ENCODE results near the gene EFCAB6. TPM values are rescaled to one million over a fixed set of nuclear protein-coding genes. Genes with fewer than 3 reads are reported as not detected.

EFCAB6 gene
- total and polyA plus RNA-seq, 2 of the 13 experiments (the other 11 are each of a cell fraction or from before 2014, with no cell fraction given): not detected

DNA sequence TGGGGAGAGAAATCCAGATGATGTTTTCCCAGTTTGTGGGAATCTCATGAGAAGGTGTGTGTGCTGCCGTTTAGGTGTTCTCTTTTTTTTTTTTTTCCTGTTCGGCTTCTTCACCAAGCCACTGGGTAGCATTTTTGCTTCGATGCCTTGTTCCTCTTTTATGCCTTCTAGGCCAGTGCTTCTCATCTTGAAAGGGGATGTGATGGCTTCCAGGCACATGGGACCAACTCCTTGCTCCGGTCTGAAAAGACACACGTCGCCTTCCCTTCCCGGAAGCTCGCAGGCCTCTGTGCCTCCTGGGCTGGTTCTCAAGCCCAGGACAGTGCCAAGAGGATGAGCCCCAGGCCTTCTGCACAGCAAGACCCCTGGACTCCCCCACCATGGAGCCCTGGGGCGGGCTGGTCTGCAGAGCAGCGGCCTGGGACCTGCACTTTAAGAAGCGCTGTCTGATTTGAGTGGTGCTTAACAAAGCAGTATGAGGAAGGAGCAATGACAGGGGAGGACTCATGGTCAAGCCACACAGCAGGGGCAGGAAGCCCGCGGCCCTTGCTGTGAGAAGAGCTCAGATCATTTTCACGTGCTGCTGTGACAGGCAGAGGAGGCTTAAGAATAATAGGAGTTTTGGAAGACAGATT, 241.5 kb downstream of the EFCAB6 start (continued):
- TF ChIP-seq, protein P1, sequence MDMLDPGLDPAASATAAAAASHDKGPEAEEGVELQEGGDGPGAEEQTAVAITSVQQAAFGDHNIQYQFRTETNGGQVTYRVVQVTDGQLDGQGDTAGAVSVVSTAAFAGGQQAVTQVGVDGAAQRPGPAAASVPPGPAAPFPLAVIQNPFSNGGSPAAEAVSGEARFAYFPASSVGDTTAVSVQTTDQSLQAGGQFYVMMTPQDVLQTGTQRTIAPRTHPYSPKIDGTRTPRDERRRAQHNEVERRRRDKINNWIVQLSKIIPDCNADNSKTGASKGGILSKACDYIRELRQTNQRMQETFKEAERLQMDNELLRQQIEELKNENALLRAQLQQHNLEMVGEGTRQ (IDR thresholded peaks at IDR 0.05; ENCODE audit: low read depth, low read length): no peak
- TF ChIP-seq, protein P1 (CRISPR knock-in tag; IDR thresholded peaks at IDR 0.05; ENCODE audit: borderline replicate concordance): no peak
- no peak for TF ChIP-seq TCF7 (IDR thresholded peaks at IDR 0.05; ENCODE audit: low read depth)
- no peak for TF ChIP-seq MBD4 (IDR thresholded peaks at IDR 0.05; ENCODE audit: borderline replicate concordance, low read length)
- TF ChIP-seq, protein P2, sequence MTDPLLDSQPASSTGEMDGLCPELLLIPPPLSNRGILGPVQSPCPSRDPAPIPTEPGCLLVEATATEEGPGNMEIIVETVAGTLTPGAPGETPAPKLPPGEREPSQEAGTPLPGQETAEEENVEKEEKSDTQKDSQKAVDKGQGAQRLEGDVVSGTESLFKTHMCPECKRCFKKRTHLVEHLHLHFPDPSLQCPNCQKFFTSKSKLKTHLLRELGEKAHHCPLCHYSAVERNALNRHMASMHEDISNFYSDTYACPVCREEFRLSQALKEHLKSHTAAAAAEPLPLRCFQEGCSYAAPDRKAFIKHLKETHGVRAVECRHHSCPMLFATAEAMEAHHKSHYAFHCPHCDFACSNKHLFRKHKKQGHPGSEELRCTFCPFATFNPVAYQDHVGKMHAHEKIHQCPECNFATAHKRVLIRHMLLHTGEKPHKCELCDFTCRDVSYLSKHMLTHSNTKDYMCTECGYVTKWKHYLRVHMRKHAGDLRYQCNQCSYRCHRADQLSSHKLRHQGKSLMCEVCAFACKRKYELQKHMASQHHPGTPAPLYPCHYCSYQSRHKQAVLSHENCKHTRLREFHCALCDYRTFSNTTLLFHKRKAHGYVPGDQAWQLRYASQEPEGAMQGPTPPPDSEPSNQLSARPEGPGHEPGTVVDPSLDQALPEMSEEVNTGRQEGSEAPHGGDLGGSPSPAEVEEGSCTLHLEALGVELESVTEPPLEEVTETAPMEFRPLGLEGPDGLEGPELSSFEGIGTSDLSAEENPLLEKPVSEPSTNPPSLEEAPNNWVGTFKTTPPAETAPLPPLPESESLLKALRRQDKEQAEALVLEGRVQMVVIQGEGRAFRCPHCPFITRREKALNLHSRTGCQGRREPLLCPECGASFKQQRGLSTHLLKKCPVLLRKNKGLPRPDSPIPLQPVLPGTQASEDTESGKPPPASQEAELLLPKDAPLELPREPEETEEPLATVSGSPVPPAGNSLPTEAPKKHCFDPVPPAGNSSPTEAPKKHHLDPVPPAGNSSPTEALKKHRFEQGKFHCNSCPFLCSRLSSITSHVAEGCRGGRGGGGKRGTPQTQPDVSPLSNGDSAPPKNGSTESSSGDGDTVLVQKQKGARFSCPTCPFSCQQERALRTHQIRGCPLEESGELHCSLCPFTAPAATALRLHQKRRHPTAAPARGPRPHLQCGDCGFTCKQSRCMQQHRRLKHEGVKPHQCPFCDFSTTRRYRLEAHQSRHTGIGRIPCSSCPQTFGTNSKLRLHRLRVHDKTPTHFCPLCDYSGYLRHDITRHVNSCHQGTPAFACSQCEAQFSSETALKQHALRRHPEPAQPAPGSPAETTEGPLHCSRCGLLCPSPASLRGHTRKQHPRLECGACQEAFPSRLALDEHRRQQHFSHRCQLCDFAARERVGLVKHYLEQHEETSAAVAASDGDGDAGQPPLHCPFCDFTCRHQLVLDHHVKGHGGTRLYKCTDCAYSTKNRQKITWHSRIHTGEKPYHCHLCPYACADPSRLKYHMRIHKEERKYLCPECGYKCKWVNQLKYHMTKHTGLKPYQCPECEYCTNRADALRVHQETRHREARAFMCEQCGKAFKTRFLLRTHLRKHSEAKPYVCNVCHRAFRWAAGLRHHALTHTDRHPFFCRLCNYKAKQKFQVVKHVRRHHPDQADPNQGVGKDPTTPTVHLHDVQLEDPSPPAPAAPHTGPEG (CRISPR knock-in tag; IDR thresholded peaks at IDR 0.05): no peak
- no peak for TF ChIP-seq GFI1 (CRISPR knock-in tag; IDR thresholded peaks at IDR 0.05; ENCODE audit: borderline replicate concordance)
- TF ChIP-seq RAD51 (IDR thresholded peaks at IDR 0.05; ENCODE audit: borderline replicate concordance): no peak
- TF ChIP-seq ELF1 (CRISPR knock-in tag; IDR thresholded peaks at IDR 0.05): no peak

Data from HepG2 (cell line).